Peyer's patch (tissue), 4 donors: ENCODE measurements around the gene TRIB2.

ENCODE experiments used
- CTCF ChIP-seq, 6 experiments: fragments of 450-650 bp in 4 of 6; fragments of 200-600 bp in 2 of 6; sonication (generic) in 1 of 6; IDR thresholded peaks; one replicate each; pipeline ENCODE4 v1.5.1; 2017 to 2019; ENCODE audit warnings: antibody characterized with exemption in 6 of 6, mild to moderate bottlenecking in 3 of 6, moderate library complexity in 1 of 6
- POLR2A ChIP-seq, 2 donors: fragments of 450-650 bp; IDR thresholded peaks; one replicate each; pipeline ENCODE4 v1.5.1; 2017; ENCODE audit warnings: antibody characterized with exemption in 2 of 2, mild to moderate bottlenecking in 2 of 2, moderate library complexity in 2 of 2

DNA sequence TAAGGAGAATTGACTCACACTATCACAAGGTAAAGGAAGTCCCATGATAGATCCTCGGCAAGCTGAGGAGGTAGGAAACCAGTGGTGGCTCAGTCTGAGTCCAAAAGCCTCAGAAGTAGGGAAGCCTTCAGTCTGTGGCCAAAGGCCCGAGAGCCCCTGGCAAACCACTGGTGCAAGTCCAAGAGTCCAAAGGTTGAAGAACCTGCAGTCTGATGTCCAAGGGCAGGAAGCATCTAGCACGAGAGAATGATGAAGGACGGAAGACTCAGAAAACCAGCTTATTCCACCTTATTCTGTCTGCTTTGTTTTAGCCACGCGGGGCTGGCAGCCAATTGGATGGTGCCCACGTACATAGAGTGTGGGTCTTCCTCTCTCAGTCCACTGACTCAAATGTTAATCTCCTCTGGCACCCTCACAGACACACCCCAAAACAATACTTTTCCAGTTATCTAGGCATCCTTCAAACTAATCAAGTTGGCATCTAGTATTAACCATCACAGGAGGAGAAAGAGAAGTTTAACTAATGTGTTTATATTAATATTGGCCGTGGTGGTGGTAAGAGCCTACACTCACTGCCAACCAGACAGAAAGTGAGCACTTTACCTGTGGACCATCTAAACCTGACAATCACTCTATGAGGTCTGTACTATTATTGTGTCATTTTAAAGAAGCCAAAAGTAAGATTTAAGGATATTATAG, 8.1 kb upstream of the TRIB2 start:
- TF ChIP-seq POLR2A (IDR thresholded peaks at IDR 0.05), result no peak
- TF ChIP-seq CTCF (IDR thresholded peaks at IDR 0.05), result no peak
